ENCODE results near the gene FREM1. TPM values are rescaled to one million over a fixed set of nuclear protein-coding genes. Genes with fewer than 3 reads are reported as not detected.

The FREM1 gene
- total RNA-seq, 2 donors from 2014 or later = 0.43 to 2.3 TPM

- ATAC-seq (no peak), DNase-seq (no peak)
- intact Hi-C loops (cut with DNase I, micrococcal nuclease) = no loop called here
These were observed 163.6 kb downstream of the FREM1 start for GRCh38 chr9:14746626-14747025.

GRCh38 chr9:14744768-14745167 is 165.5 kb downstream of the FREM1 start:
- no peak for ATAC-seq
- no peak for DNase-seq
- intact Hi-C loops (cut with DNase I, micrococcal nuclease) = no loop called here

- intact Hi-C loops (cut with DNase I, micrococcal nuclease) = no loop called here
- DNase-seq (no peak), ATAC-seq (no peak)
These were observed 168.9 kb downstream of the FREM1 start for GRCh38 chr9:14741369-14741768.

GRCh38 chr9:14733133-14733532 is 177.1 kb downstream of the FREM1 start:
- ATAC-seq = no peak
- DNase-seq = no peak

GRCh38 chr9:14731294-14731981 is 178.8 kb downstream of the FREM1 start:
- ATAC-seq = no peak
- intact Hi-C loops (cut with DNase I, micrococcal nuclease) = no loop called here

More at GRCh38 chr9:14733133-14733532, 177.1 kb downstream of the FREM1 start:
- intact Hi-C loops (cut with DNase I, micrococcal nuclease) = no loop called here

GRCh38 chr9:14730461-14730898 is 179.7 kb downstream of the FREM1 start:
- DNase-seq (no peak), ATAC-seq (no peak)
- intact Hi-C loops (cut with DNase I, micrococcal nuclease) = no loop called here

More at GRCh38 chr9:14731294-14731981, 178.8 kb downstream of the FREM1 start:
- no peak for DNase-seq

- DNase-seq (no peak), ATAC-seq (no peak)
- intact Hi-C loops (cut with DNase I, micrococcal nuclease) = no loop called here
These were observed 186.9 kb downstream of the FREM1 start for GRCh38 chr9:14723301-14723700.

GRCh38 chr9:14722391-14723035 is 187.7 kb downstream of the FREM1 start, which contains the start of gene CER1:
CER1 (minus strand) TSS chr9:14722733; CDS start chr9:14722672, 61 bp downstream.
- DNase-seq = no peak
- ATAC-seq = no peak
- intact Hi-C loops (cut with DNase I, micrococcal nuclease) = no loop called here

- intact Hi-C loops (cut with DNase I, micrococcal nuclease) = no loop called here
- ATAC-seq = no peak
These were observed 190.9 kb downstream of the FREM1 start for GRCh38 chr9:14719231-14719923.

GRCh38 chr9:14715102-14715501 is 195.1 kb downstream of the FREM1 start:
- intact Hi-C loops (cut with DNase I, micrococcal nuclease) = no loop called here
- ATAC-seq (no peak), DNase-seq (no peak)

More at GRCh38 chr9:14719231-14719923, 190.9 kb downstream of the FREM1 start:
- no peak for DNase-seq

- intact Hi-C loops (cut with DNase I, micrococcal nuclease) = no loop called here
- ATAC-seq = no peak
- no peak for DNase-seq
These were observed 197.0 kb downstream of the FREM1 start for GRCh38 chr9:14713187-14713767.

GRCh38 chr9:14710804-14711203 is 199.4 kb downstream of the FREM1 start:
- ATAC-seq (no peak), DNase-seq (no peak)
- intact Hi-C loops (cut with DNase I, micrococcal nuclease) = no loop called here

GRCh38 chr9:14706530-14707140 is 203.6 kb downstream of the FREM1 start:
- ATAC-seq = no peak
- intact Hi-C loops (cut with DNase I, micrococcal nuclease) = no loop called here
- DNase-seq = no peak

- ATAC-seq = no peak
- intact Hi-C loops (cut with DNase I, micrococcal nuclease) = no loop called here
These were observed 205.1 kb downstream of the FREM1 start for GRCh38 chr9:14705079-14705478.

GRCh38 chr9:14704281-14704680 is 205.9 kb downstream of the FREM1 start:
- DNase-seq = no peak
- intact Hi-C loops (cut with DNase I, micrococcal nuclease) = no loop called here
- no peak for ATAC-seq

More at GRCh38 chr9:14705079-14705478, 205.1 kb downstream of the FREM1 start:
- DNase-seq = no peak

- ATAC-seq = no peak
- intact Hi-C loops (cut with DNase I, micrococcal nuclease) = no loop called here
- no peak for DNase-seq
These were observed 208.0 kb downstream of the FREM1 start for GRCh38 chr9:14702200-14702720.

GRCh38 chr9:14693251-14693861 is 216.9 kb downstream of the FREM1 start, which contains the start of gene ZDHHC21:
ZDHHC21 (minus strand) TSS chr9:14693432; CDS start chr9:14674340, 19,092 bp downstream.
- peak; percentile 98 for ATAC-seq
- intact Hi-C loops (cut with DNase I, micrococcal nuclease) = no loop called here
- peak; percentile 61 to 82 for DNase-seq

Data from left colon (tissue), 2 donors.